Sigmoid colon (tissue), 7 donors: Measurements from ENCODE around the gene GRAP2. TPM values are rescaled to one million over a fixed set of nuclear protein-coding genes. Genes with fewer than 3 reads are reported as not detected.

Experiments
- DNase-seq: peaks from one replicate; pipeline ENCODE4 v3.0.0-alpha.2; 2019
- H3K27ac ChIP-seq, 4 donors: fragments of 200-600 bp; sonication (generic); one replicate each; pipeline ENCODE4 v1.5.1; 2016 to 2019; ENCODE audit warnings: mild to moderate bottlenecking in 1 of 4
- H3K27me3 ChIP-seq, 3 donors: fragments of 200-600 bp; sonication (generic); one replicate each; pipeline ENCODE4 v1.5.1; 2019; ENCODE audit warnings: mild to moderate bottlenecking in 1 of 3
- H3K36me3 ChIP-seq, 4 donors: fragments of 200-600 bp; sonication (generic); one replicate each; pipeline ENCODE4 v1.5.1; 2016 to 2019
- H3K4me1 ChIP-seq, 4 donors: fragments of 200-600 bp; sonication (generic); one replicate each; pipeline ENCODE4 v1.5.1; 2017 to 2019
- H3K4me3 ChIP-seq, 4 donors: fragments of 200-600 bp; sonication (generic); one replicate each; pipeline ENCODE4 v1.5.1; 2017 to 2019; ENCODE audit warnings: mild to moderate bottlenecking in 2 of 4, moderate library complexity in 1 of 4
- H3K9me3 ChIP-seq, 4 donors: fragments of 200-600 bp in 3 of 4; sonication (generic) in 3 of 4; one replicate each; pipeline versions ENCODE4 v1.5.1 to v1.6.1; 2013 to 2019
- EP300 ChIP-seq, 4 donors: sonication (generic); formaldehyde crosslinking; IDR thresholded peaks; one replicate each; pipeline ENCODE4 v1.6.1; 2017; ENCODE audit warnings: antibody characterized with exemption in 4 of 4
- POLR2A ChIP-seq, 2 donors: fragments of 450-650 bp; IDR thresholded peaks; one replicate each; pipeline ENCODE4 v1.6.1; 2016; ENCODE audit warnings: antibody characterized with exemption in 2 of 2, mild to moderate bottlenecking in 2 of 2, moderate library complexity in 2 of 2
- POLR2AphosphoS5 ChIP-seq, 4 donors: sonication (generic); formaldehyde crosslinking; IDR thresholded peaks; one replicate each; pipeline ENCODE4 v1.6.1; 2017; ENCODE audit warnings: antibody characterized with exemption in 4 of 4
- WGBS, 2 donors: extraction: QIAGEN DNeasy Blood & Tissue Kit; methylation state at CpG; one replicate each; pipeline ENCODE4 v1.1.7; 2013; 5-methylcytosine and 5-hydroxymethylcytosine counted together
- intact Hi-C: fragments of 100-400 bp; cut with DNase I; formaldehyde crosslinking; loops from one replicate; pipeline ENCODE4 v1.15.1; 2023
- polyA plus RNA-seq, 3 donors: library from polyadenylated mRNA; stranded (reverse); fragments of 200-250 nt; gene quantifications; one replicate each; pipeline ENCODE4 v1.2.3, GENCODE V29; 2013
- total RNA-seq, 4 donors: library from RNA; depleted of rRNA; stranded (reverse); fragments of >200 nt; gene quantifications; one replicate each; pipeline ENCODE4 v1.1.0, GENCODE V29; 2016
- TF ChIP-seq, protein P1 (sequence below), 4 experiments: fragments of 450-650 bp in 3 of 4; fragments of 200-600 bp in 1 of 4; IDR thresholded peaks; one replicate each; pipeline ENCODE4 v1.5.1; 2016 to 2019; ENCODE audit warnings: antibody characterized with exemption in 4 of 4, mild to moderate bottlenecking in 3 of 4, moderate library complexity in 2 of 4
- donor health status: healthy with polysubstance abuse.
- donor health status: Bipolar disorder and iron deficiency.
- donor health status: healthy.

The GRAP2 gene
- total and polyA plus RNA-seq, 7 donors: 0.46 to 9.7 (median 1.4) TPM

DNA sequence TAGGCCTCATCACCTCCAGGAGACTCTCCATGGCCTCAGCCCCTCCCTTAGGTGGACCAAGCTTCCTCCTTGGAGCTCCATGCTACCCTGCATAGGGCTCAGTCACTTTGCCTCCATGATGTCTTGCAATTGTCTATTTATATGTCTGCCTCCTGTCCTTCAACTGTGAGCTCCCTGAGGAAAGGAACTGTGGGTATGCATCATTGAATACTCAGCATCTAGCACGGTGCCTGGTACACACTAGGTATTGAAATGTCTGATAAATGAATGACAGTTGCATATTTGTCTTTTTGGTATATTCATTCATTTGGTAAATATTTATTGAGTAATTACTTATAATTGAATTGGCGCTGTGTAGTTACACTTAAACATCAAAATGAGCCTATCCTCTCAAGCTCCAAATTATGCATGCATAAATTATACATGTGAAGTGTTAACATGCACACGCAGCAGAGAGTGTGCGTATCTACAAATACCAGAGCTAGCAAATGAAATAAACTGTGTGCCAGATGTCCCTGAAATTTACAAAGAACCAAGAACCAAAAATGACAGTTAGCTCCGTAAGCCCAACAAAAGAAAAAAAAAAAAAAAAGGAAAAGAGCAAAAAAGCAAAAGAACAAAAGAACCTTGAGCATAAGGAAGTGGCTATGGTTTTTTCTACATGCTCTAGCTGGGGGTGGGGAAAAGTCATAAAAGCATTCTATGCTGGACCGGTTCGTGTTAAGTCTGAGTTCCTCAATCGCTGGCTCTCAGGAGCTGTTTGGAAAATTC lies 25.2 kb downstream of the GRAP2 start:
- 28 to 33% methylated on average over 8 of the region's 8 CpGs for WGBS, 2 donors
- Histone ChIP-seq H3K27me3 (peaks cover 0 to 48% (median 14%) of the 10 kb centered on the region in 3 donors), H3K4me3 (no peak overlapping the region), H3K4me1 (no peaks in the 10 kb centered on the region), H3K36me3 (no peaks in the 10 kb centered on the region), H3K27ac (no peak overlapping the region), H3K9me3 (no peaks in the 10 kb centered on the region)
- intact Hi-C loops: no loop called here
- TF ChIP-seq, protein P1, sequence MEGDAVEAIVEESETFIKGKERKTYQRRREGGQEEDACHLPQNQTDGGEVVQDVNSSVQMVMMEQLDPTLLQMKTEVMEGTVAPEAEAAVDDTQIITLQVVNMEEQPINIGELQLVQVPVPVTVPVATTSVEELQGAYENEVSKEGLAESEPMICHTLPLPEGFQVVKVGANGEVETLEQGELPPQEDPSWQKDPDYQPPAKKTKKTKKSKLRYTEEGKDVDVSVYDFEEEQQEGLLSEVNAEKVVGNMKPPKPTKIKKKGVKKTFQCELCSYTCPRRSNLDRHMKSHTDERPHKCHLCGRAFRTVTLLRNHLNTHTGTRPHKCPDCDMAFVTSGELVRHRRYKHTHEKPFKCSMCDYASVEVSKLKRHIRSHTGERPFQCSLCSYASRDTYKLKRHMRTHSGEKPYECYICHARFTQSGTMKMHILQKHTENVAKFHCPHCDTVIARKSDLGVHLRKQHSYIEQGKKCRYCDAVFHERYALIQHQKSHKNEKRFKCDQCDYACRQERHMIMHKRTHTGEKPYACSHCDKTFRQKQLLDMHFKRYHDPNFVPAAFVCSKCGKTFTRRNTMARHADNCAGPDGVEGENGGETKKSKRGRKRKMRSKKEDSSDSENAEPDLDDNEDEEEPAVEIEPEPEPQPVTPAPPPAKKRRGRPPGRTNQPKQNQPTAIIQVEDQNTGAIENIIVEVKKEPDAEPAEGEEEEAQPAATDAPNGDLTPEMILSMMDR (IDR thresholded peaks at IDR 0.05): no peak
- TF ChIP-seq POLR2AphosphoS5 (IDR thresholded peaks at IDR 0.05) (no peak), POLR2A (IDR thresholded peaks at IDR 0.05) (no peak), EP300 (IDR thresholded peaks at IDR 0.05) (no peak)
- DNase-seq: no peak

DNA sequence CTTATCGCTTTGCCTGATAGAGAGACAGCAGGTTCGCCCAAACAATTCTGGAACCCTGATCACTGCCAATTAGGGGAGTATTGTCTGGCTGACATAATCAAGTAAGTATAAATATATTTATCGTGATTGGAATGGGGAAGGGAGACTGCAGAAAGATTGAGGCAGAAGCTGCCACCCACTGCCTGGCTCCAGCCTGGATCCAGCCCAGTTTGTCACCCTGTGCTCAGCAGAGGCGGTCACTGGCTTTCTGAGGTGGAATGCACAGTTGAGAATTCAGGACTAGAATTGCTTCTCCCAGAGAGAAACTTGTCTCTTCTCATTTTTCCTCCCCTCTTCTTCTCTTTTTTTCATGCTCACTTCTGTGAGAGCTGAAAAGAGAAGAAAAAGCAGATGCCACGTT lies 25.9 kb downstream of the GRAP2 start:
- no peak for TF ChIP-seq POLR2A (IDR thresholded peaks at IDR 0.05)
- TF ChIP-seq POLR2AphosphoS5 (IDR thresholded peaks at IDR 0.05): no peak
- TF ChIP-seq, protein P1 (IDR thresholded peaks at IDR 0.05): no peak
- TF ChIP-seq EP300 (IDR thresholded peaks at IDR 0.05): no peak
- no peak overlapping the region for H3K27ac ChIP-seq
- no peaks in the 10 kb centered on the region for H3K4me1 ChIP-seq
- H3K9me3 ChIP-seq: no peaks in the 10 kb centered on the region
- H3K4me3 ChIP-seq: no peak overlapping the region
- DNase-seq: no peak
- H3K27me3 ChIP-seq: peaks cover 0 to 54% (median 14%) of the 10 kb centered on the region in 3 donors
- intact Hi-C loops: no loop called here
- H3K36me3 ChIP-seq: no peaks in the 10 kb centered on the region
- WGBS, 2 donors: 46 to 58% methylated on average over 5 of the region's 5 CpGs

DNA sequence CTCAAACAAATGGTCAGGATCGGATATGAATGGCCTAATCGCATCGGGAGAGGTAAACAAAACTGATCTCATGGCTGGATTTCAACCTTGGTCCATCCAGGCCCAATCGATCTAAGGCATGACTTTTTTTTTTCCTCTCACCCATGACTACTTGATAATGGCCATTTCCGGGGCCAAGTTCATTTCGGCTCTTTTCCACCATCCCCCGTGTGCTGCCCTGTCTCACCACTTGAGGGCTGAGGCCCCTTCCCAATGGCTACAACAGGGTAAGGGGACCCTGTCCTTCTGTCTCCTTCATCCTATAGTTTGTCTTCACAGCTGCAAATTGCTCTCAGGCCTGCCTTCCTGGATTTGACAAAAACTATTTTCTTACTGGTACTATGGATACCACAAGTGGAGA lies 26.7 kb downstream of the GRAP2 start:
- no peaks in the 10 kb centered on the region for H3K9me3 ChIP-seq
- no peak for DNase-seq
- TF ChIP-seq, protein P1 (IDR thresholded peaks at IDR 0.05): no peak
- TF ChIP-seq EP300 (IDR thresholded peaks at IDR 0.05) (no peak), POLR2AphosphoS5 (IDR thresholded peaks at IDR 0.05) (no peak), POLR2A (IDR thresholded peaks at IDR 0.05) (no peak)
- WGBS, 2 donors: 64 to 74% methylated on average over 7 of the region's 7 CpGs
- no peak overlapping the region for H3K4me3 ChIP-seq
- no peak overlapping the region for H3K27ac ChIP-seq
- no peaks in the 10 kb centered on the region for H3K36me3 ChIP-seq
- H3K4me1 ChIP-seq: no peaks in the 10 kb centered on the region
- intact Hi-C loops: no loop called here
- peaks cover 0 to 61% (median 15%) of the 10 kb centered on the region in 3 donors for H3K27me3 ChIP-seq

DNA sequence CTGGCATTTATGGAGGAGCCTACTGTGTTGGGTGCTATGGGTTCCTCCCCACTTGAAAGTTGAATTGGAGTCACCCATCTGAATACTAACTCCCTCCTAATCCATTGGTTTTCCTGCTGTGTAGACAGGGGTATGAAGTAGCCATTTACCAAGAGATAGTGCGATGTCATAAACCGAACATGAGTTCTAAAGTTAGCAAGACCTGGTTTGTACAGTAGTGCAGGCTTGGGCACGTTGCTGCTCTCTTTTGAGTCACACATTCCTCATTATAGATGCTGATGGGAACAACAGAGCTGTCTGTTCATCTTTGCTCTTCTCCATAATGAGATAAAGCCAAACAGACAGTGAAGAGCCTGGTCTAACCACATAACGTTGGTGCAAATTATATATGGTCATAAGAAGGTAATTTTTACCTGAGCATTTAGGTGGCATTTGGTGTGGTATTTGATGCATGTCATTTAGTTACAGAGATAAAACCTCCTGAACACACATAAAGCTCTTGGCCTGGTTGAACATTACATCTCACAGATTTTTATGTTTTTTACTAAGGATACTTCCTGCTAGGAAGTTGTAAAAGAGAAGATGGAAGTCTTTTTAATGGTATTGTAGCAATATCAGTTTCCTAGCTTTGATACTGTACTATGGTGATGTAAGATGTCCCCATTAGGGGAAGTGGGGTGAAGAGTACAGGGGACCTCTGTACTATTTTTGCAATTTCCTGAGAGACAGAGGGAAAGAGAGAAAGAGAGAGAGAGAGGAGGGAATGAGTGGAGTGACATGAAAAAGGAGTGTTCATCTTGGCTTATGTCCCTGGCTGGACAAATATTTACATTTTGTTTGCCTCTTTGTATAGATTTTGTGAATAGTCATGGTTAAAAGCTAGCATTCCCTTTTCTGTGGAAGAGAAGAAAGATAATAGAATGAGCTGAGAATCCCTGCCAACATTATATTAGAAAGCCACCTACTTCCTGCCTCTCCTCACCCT lies 27.9 kb downstream of the GRAP2 start:
- H3K9me3 ChIP-seq: no peaks in the 10 kb centered on the region
- H3K4me1 ChIP-seq: no peaks in the 10 kb centered on the region
- intact Hi-C loops: no loop called here
- peaks cover 0 to 74% (median 26%) of the 10 kb centered on the region in 3 donors for H3K27me3 ChIP-seq
- WGBS, 2 donors: 42 to 58% methylated on average over 4 of the region's 4 CpGs
- H3K27ac ChIP-seq: no peak overlapping the region
- no peaks in the 10 kb centered on the region for H3K36me3 ChIP-seq
- TF ChIP-seq, protein P1 (IDR thresholded peaks at IDR 0.05): no peak
- TF ChIP-seq POLR2AphosphoS5 (IDR thresholded peaks at IDR 0.05) (no peak), EP300 (IDR thresholded peaks at IDR 0.05) (no peak), POLR2A (IDR thresholded peaks at IDR 0.05) (no peak)
- no peak for DNase-seq
- no peak overlapping the region for H3K4me3 ChIP-seq
